Activated CD4-positive, alpha-beta T cell treated with anti-CD3 and anti-CD28 coated beads, Interleukin-10, Interleukin-2, amounts not matched to agents 100 ng/mL and 50 ng/mL, durations not matched to agents 16 hours and 8 hours (primary cell): ENCODE results near the gene HTT.

ENCODE experiments used
- DNase-seq: peaks from one replicate; pipeline ENCODE4 v3.0.0-alpha.2; 2020

HTT gene

DNA sequence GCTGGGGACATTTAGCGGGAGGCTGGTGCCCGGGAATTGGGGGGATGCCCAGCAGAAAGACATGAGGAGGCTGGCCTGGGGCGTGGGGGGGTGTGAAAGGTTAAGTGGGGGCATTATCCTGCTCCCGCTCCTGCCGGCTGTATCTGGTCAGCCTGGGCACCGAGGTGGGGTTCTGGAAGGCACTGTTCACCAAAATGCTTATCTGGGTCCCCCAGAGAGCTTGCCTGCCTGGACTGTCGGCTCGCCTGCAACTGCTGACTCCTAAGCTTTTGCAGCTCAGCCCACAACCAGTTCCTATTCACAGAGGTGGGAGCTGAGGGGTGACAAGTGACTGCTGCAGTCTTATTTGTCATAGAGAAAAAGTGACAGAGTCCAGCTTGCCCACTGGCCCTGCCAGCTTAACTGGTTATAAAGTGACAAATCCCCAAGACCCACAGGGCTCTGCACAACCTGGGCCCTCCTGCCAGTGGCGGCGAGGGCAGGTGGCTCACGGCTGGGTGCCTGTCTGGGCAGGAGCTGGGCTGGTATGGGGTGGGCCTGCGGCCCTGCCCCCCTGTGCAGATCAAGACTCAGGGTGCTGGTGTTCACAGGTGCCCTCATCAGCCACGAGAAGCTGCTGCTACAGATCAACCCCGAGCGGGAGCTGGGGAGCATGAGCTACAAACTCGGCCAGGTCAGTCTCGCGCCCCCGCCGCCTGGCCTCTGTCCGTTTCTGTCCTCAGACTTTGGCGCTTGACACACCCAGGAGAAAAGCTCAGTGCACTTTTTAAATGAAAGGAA is 150.8 kb downstream of the HTT start:
- DNase-seq, result no peak

GRCh38 chr4:3225936-3226335 is 151.5 kb downstream of the HTT start:
- DNase-seq, result no peak

DNA sequence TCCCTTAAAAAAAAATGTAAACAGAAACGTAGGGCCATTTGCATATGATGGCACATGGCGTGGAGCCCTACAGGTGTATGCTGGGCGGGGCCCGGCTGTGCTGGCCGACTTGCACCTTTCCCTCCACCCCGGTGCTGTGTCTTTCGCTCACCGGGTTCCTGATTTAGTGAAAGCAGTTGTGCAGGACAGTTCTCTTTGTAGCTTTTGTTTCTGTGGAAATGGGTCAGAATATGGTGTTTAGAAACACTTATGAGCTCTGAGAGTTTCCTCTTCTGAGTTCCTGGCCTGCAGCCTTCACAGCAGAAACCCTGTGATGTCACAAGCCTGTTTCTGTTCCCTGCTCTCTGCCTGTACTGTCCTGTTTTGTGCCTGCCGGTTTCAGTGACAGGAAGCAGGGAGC is 152.0 kb downstream of the HTT start:
- no peak for DNase-seq

- no peak for DNase-seq
These were observed 152.5 kb downstream of the HTT start for GRCh38 chr4:3226944-3227343.

DNA sequence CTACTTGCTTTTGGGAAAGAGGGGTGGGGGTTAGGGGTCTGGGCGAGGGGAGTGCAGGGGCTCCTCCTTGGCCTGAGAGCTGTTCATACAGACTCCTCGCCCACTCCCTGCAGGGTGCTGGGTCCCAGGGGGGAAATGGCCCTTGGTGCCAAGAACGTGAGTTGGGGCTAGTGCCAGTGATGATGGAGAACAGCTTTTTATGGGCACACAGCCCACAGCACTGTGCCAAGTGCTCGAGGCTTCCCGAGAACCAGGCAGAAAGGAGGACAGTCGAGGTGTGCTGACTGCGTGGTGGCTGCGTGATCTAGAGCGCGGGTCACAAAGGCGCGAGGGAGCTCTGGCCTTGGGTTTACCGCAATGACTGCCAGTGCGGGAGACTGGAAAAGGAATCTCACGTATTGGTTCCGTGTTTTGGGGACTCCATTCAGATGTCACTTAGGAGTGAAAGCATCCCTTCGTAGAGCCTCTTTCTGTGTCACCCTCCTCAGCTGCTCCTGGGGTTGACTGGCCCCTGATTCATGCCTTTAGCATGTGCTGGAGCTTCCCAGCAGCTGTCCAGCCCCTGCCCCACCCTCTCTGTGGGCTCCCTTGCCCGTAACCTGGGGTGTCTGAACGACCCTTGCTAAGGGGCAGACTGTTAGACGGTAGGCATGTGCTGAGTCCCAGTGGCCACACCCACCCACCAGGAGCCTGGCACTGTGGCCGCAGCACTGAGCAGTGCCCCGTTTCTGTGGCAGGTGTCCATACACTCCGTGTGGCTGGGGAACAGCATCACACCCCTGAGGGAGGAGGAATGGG is 153.6 kb downstream of the HTT start:
- no peak for DNase-seq

DNA sequence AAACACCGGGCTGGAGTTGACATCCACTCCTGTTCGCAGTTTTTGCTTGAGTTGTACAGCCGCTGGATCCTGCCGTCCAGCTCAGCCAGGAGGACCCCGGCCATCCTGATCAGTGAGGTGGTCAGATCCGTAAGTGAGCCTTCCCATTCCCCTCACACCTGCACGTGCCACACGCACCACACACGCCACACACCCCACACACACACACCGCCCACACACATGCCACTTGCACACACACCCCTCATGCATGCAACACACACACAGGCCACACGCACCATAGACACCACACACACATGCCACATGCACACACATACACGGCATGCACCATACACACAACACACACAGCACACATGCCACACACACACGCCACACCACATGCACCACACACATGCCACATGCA is 154.4 kb downstream of the HTT start:
- DNase-seq, result no peak

DNA sequence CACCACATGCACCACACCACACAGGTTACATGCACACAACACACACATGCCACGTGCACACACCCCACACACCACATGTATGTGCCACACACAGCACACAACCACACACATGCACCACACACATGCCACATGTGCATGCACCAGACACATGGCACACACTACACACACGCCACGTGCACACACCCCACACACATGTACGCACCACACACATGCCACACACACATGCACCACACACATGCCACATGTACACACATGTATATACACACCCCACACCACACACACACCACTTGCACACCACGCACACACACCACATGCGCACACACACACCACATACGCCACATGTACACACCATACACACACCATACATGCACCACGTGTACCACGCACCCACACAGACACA is 154.8 kb downstream of the HTT start:
- no peak for DNase-seq

GRCh38 chr4:3229964-3230363 is 155.5 kb downstream of the HTT start:
- DNase-seq, result no peak

- DNase-seq, result peak; percentile 21
These were observed 157.0 kb downstream of the HTT start for GRCh38 chr4:3231471-3231870.

- DNase-seq, result no peak
These were observed 157.5 kb downstream of the HTT start for GRCh38 chr4:3232001-3232400.

- DNase-seq, result no peak
These were observed 158.4 kb downstream of the HTT start for GRCh38 chr4:3232871-3233271.

DNA sequence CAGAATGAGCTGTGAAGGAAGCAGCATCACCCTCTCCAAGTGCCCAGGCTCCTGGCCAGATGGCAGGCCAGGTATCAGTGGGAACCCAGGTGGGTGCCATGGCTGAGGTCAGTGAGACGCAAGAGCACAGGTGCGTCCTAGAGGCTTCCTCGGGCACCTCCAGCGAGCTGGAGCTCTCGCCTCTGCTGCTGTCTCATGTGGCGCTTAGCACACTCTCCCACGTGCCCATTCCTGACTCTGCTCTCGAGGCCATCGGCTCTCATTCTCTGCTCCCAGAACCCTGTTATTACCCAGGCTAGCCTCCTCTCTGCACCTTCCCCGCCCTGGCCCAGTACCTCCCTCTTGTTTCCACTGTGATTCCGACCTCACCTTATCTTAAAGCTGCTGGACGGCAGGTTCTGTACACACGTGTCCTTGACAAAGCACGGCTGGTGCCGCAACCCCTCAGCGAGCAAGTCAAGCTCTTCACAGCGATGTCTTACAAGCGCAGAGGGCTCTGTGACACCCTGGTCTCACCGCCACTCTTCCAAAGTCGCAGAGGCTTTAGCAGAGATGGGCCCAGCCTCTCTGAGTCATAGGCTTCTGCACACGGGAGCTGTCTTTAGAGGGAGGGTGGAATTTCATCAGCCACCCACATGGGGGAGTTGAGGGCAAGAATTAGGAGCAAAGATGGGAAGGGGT is 159.1 kb downstream of the HTT start:
- no peak for DNase-seq

GRCh38 chr4:3234171-3235029 is 159.9 kb downstream of the HTT start:
- no peak for DNase-seq

DNA sequence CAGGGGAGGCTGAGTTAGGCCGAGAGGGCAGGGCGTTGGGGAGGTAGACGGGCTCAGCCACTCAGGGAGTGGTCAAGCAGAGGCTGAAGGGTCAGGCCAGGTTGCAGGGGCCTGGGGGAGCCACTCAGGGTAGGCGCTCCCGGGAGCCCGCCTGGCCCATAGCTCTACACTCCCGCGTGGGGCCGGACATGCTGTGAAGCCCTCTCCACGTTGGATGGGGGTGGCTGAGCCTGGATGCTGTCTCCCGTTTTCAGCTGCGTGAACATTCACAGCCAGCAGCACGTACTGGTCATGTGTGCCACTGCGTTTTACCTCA is 160.5 kb downstream of the HTT start:
- DNase-seq, result no peak

DNA sequence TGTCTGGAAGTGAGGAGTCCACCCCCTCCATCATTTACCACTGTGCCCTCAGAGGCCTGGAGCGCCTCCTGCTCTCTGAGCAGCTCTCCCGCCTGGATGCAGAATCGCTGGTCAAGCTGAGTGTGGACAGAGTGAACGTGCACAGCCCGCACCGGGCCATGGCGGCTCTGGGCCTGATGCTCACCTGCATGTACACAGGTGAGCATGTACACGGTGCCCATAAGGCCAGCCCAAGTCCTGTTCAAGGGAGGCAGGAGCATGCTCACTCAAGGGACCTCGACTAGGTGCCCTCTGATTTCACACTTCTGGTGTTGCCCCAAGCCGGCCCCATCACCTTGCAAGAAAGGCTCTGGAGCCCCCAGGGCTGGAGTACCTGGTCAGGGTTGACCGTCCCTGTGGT is 161.1 kb downstream of the HTT start:
- DNase-seq, result no peak

- no peak for DNase-seq
These were observed 161.9 kb downstream of the HTT start for GRCh38 chr4:3236326-3236878.

DNA sequence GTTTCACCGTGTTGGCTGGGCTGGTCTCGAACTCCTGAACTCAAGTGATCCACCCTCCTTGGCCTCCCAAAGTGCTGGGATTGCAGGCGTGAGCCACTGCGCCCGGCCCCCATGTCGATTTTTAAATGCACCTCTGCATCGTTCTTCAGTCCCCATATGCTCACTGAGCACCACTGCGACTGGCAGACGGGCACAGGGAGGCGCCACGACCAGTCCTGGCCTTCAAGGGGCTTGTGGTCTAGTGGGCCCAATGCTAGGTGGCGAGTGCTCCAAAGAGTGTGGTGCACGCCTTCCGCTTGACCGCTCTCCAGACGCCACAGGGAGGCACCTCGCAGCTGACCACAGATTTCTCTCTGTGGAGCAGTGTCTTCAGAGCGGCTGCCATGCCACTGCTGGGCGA is 162.8 kb downstream of the HTT start:
- DNase-seq, result no peak

- no peak for DNase-seq
These were observed 163.5 kb downstream of the HTT start for GRCh38 chr4:3237712-3238560.

- no peak for DNase-seq
These were observed 164.2 kb downstream of the HTT start for GRCh38 chr4:3238721-3239120.

- no peak for DNase-seq
These were observed 164.8 kb downstream of the HTT start for GRCh38 chr4:3239303-3239702.

GRCh38 chr4:3239998-3240920 is 165.8 kb downstream of the HTT start:
- DNase-seq, result no peak
